GM20431 (cell line): Measurements from ENCODE around the gene CAVIN2.

Experiments
- in situ Hi-C: fragments of 300-500 bp; cut with MseI, MboI; formaldehyde crosslinking; loops from one replicate; pipeline ENCODE4 v1.15.0; 2020; ENCODE audit warnings: low sequenced_read_pairs; ENCODE audit not compliant: unreplicated experiment

CAVIN2 gene

DNA sequence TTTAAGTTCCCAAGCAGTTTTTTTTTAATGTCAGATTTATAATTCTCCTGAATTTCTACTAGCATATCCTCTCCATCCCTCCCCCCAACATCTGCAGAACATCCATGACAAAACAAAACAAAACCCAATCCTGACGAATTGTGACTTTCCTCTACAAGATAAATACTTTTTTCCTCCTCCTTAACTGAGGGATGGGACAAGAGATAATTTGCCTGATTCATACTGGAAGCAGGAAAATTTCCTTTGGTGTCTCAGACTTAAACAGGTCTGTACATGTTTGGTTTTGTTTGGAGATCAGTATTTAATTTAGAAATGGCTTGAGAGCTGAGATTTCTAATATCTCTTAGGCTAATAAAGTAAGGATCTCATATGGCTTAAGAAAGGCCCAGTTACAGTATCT lies 2.2 kb downstream of the CAVIN2 start:
- in situ Hi-C loops, result no loop called here

DNA sequence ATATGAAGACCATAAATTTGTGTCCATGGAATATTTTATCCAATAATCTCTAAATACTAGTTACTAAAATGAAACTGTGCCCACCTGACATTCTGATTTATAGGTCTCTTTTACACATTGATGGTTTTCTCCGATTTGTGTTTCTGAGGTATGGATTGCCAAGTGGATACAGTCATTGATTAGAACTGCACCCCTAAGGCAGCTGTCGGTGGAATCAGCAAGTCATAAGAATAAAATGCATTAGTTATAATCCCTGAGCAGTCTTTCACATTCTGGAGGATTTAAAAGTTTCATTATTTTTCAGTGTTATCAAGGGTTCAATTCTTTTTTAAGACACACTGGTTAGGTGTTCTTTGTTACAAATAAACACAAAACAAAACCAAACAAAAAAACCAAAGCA lies 6.0 kb downstream of the CAVIN2 start:
- in situ Hi-C loops, result no loop called here

DNA sequence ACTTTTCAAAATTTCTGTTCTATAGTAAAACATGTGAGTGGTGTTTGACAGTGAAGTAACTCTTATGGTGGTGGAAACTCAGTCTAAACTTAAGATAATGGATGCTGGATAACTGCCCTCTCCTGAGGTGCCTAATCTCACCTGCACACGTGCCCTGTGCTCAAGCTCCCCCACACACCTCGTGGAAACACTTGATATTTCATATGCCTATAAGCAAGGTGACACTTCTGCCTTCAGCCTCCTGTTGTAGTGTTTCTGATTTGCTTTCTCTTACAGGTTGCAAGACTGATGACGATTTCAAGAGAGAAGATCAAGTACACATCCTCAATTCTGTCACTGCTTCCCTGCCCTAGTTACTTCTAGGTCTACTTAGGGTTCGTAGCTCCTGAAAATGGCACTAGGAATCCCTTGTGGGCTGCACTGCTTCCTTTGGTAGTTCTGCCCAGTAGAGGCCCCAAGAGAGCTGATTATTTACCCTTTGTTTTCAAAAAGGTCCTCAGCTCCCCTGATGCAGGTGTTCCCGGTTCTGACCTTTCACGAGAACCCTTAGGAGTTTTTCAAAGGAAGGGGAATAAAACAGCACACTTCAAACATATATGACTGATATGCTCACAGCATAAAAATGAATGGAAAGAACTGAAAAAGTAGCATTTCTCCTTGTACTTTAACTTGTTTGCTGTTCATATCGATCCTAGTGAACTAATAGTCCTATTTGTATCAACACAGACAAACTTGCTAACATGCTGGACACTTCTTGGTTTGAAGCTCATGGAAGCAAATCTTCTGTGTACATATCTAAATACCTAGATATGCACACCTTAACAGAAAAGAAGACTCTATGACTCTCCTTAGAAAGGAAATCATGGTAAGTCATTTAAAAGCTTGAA lies 6.7 kb downstream of the CAVIN2 start:
- in situ Hi-C loops, result no loop called here

DNA sequence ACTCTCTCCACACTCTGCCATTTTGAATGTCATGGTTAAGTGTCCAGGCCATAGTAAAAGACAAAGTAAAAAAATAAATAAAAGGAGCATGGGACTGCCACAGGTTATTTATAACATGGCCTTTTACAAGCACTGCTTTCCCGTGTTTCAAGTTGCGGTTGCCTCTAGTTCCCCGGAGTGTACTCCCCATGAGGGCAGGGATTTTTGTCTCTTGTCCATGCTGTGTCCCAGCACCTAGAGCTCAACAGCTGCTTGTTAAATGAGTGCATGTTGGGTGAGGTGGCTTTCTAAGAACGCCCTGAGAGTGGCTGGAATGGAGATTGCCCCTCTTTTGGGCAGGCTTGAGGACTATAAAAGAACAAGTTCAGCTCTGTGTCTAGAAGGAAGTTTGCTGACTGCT lies 8.4 kb downstream of the CAVIN2 start:
- in situ Hi-C loops, result no loop called here

DNA sequence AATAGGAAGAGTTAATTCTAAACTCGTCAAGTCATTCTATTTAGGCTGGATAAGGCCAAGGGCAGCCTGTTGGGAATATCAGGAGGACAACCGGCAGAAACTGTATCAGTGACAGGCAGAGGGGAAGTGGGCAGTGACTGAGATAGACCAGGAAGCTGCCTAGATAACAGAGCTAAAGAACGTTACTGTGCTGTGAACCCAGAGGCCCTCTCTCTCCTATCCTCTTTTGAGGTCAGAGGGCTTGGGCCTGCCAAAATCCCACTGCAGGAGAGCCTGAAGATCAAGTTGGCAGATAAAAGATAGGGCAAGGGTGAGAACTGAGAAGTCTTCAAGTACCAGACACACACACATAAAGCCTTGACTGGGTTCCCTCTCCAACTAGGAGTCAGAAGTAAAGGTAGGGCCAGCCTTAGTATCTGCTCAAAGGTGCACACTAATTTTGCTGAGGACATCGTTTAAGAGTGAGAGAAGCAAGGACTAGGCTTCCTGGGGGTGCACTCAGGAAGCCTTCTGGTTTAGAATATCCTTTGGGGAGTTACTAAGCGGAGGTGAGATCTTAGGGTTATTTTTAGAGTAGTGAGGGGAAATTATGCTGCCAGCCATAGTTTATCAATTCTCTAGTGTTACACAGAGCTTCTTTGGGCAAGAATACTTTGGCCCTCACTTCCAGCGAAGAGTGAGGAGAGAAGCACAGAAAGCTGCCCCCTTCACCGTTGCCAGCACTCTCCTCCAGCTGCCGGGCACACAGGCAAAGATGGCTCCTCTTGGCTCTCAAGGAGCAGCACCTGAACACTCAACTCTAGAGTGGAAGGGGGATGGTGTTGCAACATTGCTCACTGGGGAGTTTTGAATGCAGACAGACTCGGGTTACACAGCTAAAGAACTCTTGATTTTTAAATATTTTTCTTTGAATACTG lies 9.8 kb downstream of the CAVIN2 start:
- in situ Hi-C loops, result no loop called here

DNA sequence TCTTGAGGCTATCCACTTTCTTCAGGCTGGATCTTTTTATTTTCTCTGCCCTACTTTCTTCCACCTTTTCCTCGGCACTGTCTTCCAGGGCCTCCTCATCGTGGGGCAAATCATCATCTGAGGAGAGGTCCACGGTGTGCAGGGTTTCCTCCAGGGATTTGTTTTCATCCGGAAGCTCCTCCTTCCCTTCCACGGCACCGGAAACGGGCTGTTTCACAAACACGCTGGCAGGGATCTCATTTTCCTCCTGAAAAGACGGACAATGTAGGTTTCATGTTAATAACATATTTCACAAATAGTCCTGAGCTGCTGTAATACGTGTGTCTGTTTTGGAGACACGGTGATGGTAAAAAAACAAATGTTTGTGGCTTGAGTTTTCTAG lies 10.4 kb downstream of the CAVIN2 start:
- in situ Hi-C loops, result no loop called here

DNA sequence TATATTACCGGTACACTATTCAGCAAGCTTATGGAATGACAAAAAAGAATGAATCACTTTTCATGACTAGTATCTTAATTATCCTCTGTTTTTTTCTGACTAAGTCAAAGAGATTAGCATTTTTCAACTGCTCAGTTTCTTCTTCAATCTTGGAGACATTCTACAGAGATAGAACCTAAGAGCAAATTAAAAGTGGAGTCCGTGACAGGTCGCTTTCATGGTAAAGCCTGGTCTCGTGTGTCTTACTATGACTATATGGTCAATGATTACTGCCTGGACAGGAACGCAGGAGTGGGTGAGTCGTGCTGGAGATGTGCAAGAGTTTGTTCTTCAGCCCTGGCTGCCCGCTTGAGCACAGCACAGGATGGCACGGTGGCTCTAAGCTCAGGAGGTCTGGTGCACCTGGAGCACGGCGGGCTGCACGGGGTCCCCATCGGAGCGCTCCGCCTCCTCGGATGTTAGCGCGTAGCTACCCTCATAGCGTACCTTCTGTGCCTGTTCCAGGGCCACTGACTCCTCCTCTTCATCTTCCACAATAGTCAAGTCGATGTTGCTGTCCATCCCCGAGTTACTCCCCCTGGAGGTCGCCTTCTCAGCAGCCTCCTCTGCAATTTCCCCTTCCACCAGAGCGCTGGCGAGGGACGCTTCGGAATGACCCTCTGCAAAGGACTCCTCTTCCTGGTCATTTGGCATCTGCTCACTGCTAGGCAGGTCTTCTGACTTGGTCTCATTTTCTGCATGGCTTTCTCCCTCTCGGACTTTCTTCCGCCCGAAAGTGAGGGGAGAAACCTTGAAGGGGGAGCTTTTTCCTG lies 11.1 kb downstream of the CAVIN2 start:
- in situ Hi-C loops, result no loop called here

DNA sequence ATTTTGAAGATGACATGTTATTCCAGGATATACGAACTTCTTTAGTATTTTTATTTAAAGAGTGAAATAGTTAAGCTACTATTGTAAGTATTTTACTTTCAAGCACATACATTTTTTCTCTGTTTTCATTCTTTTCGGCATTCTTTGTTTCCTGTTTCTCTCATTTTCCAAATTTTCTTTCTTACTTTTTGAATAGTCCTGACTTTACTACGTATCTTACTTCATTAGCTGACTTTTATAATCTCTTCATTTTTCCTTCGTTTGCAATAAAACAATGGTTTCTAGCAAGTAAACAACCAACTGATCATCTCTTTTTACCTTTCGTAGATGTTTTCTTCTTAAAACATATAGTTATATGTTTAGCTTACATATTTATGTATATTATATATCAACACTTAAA lies 11.8 kb downstream of the CAVIN2 start:
- in situ Hi-C loops, result no loop called here

DNA sequence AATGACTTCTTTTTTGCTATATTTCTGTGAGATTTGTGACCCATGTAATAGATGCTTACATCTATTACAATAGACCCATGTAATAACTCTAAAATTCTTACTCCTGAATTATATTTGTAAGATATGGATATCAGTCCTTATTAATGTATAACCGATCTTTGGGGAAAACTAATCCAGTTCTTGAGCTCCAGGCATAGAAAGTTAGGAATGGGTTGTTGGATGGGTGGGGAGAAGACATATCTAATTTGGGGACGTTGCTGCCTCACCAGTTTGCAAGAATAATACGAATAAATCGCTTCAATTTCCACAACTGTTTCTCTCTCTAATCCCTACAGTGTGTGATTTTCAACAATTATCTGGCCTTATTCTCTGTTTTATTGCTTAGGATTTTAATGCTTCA lies 13.5 kb downstream of the CAVIN2 start:
- in situ Hi-C loops, result no loop called here

DNA sequence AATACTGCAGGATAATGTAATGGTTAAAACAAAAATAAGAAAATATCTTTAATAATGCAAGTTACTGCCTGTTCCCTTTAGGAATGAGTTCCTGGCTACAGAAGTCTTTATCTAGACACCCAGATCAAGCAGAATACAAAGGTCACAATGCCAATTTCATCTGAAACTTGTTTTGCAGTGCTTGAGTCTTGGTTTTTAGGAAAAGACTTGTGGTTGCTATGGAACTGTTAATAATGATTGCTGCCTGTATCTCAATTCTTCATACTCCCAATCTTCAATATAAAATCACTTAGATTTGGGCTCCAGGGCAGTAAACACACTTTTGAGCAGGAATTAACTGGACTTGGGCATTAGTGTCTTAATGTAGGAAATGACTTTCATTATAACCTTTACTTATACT lies 14.2 kb downstream of the CAVIN2 start:
- in situ Hi-C loops, result no loop called here

DNA sequence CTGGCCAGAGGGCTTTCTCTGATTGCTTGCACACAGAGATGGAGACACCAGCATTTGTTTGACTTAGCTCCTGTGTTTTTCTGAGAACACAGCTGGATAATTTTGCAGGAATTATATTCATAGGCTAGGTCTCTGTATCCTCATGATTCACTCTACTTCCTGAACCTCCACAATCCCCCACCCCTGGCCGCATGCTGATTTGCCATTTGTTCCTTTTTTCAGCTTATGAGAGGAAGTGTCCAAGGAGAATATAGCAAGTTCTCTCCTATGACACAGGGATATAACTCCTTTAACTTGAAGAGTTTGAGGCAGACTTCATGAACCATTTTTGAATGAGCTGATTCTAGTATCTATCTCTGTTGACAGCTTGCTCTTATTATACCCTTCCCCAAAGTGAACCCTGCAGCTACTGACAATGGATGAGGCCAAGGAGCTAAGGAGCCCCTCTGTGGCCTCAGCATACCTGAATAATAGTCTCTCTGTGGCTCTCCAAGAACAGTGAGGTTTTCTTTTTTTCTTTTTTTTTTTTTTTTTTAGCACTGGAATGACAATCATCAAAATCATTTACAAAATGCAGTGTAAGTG lies 15.4 kb downstream of the CAVIN2 start:
- in situ Hi-C loops, result no loop called here

DNA sequence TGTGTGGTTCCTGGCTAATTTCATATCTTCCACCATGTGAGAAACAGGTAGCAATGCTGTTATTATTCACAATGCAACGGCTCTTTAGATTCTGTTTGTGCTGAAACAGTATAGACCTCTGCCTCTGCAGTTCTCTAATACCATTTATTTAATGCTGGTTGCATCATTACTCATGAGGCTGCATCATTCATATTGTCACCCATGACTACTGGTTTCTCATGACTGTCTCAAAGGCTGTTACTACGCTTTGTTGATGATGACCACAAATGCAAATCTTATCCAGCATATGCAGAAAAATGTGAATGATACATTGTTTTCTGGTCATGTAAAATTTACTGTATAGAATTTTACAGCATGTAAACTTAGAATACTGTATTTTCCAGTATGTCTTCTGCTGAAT lies 22.5 kb downstream of the CAVIN2 start:
- in situ Hi-C loops, result loop anchor here (25.0 kb wide), 1 partner anchor 338 kb away; no protein-coding TSS in a partner anchor

DNA sequence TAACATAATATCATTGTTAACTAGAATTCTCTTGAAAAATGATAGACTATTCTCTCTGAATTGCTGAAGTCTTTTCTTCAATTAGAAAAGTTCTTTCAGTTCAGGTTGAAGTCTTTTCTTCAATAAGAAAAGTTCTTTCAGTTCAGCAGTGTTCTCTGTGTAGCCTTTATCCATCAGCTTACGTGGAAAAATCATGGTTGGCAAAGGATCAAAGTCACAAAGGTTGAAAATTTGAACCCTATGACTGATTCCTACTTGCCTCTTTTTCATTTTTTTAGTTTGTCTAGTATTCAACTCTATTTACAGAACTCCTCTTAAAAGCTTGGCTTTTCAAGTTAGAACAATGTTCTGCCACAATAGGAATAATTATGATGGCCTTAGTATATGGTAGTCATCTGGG lies 25.8 kb downstream of the CAVIN2 start:
- in situ Hi-C loops, result loop anchor here (25.0 kb wide), 1 partner anchor 341 kb away; no protein-coding TSS in a partner anchor

DNA sequence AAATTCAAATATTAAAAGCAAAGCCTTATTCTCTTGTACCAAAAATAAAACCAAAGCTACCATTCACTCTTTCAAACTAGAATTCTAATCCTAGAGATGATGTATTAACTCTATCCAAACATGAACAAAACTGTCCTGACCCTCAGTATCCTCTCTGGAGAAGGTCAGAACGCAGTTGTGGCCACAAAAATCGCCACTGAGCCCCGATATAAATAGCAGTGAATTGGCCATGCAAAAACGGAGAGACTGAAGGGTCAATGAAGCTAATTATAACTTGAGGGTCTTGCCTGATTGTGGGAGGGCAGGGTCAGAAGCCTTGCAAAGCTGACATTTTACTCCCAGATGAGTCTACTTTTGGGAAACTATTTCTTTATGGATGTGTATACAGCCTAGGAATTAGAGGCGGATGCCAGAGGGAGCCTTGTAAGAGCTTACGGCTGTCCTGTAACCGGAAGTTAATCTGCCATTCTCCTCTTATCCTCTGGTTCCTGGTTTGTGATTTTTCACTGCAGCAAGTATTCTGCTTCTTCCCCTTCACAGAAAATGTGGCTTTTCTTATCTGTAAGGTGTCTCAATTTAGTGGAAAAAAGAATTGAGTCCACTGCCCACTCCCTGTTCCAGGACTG lies 28.1 kb downstream of the CAVIN2 start:
- in situ Hi-C loops, result loop anchor here (25.0 kb wide), 1 partner anchor 343 kb away; no protein-coding TSS in a partner anchor

DNA sequence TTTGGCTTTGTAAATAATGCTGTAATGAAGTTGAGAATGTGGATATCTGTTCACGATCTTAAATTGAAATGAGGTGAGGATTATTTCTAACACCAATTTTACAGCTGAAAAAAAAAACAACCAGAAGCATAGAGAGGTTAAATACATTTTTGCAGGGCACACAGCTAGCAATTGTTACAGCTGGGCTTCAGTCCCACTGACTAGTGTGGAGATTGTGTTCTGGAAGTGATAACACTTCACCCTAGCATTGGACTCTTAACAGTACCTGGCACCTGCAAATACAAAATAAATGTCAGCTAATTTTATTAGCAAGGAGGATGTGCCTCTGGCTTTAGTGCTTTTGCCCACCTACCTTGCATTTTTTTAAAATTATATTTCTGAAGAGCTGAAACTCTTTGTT lies 28.8 kb downstream of the CAVIN2 start:
- in situ Hi-C loops, result loop anchor here (25.0 kb wide), 1 partner anchor 344 kb away; no protein-coding TSS in a partner anchor

DNA sequence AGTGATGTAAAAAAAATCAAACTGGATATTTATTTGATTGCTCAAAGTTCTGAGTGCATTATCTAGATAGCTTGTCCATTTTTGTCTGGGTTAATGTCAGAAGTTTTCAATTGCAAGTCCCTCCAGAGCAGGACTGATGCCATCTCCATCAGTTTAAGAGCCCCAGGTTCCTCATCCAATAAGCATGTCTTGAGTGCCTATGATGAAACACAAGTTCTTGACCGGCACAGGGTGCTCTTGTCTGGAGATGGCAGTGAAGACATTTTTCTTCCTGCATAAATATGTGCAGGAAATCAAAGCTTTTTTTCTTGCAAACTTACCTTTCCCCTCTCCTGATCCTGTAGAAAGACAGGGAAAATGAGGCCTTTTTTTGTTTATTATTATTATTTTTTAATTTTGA lies 31.9 kb downstream of the CAVIN2 start:
- in situ Hi-C loops, result loop anchor here (25.0 kb wide), 1 partner anchor 347 kb away; no protein-coding TSS in a partner anchor

DNA sequence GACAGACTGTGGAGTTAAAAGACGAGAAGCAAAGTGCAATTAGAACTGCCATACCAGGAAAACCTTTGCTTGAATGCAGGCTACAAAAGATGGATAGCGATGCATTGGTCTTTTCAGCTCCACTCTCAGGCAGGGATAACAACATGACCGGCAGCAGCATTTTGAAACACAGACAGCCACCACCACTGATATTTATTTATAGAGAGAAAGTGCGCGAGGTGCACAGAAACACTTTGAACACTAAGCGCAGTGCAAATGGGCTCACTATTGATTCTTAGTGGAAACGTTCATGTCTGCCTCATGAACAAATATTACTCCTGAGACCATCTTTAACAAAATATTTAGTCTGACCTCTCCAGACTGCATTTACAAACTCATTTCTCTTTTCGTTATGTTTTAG lies 32.9 kb downstream of the CAVIN2 start:
- in situ Hi-C loops, result loop anchor here (25.0 kb wide), 1 partner anchor 348 kb away; no protein-coding TSS in a partner anchor

DNA sequence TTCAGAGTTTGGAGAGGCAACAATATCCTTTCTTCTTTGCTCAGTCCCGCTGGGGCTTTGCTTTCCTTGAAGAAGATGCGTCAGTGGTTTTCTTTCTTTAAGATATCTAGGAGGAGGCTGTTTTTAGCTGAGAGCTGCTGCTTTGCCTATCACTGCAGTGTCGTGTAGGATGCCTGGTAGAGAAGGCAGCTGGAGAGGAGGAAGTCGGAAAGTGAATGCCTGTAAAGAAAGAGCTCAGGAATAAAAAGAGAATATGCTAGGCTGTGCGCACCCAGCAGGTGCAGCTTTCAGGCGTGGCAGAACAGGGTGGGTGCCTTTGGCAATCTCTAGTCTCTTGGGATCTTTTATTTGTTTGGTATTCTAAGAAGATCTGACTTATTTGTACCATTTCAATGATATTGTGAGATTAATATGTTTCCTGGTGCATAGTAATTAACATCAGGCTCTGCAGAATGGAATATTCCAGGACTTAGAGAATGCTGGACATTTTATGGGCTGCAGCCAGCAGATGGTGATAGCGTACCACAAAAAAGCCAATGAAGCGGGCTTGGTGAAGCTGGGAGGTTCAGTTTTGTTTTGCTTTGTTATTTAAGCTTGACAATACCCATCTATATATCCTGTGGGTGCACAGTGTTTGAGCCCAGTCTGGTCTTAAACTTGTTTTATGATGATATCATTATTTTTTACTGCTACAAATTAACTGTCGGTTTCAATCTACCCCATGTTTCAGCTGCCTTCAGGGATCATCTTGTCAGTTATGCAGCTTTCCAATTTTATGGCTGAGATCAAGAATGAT lies 34.9 kb downstream of the CAVIN2 start:
- in situ Hi-C loops, result loop anchor here (25.0 kb wide), 1 partner anchor 350 kb away; no protein-coding TSS in a partner anchor
